Suprapubic skin (tissue), 3 donors: ENCODE measurements around the gene DPP10.

ENCODE experiments used
- CTCF ChIP-seq, 2 donors: fragments of 200-600 bp in 1 of 2; fragments of 450-650 bp in 1 of 2; sonication (generic) in 1 of 2; IDR thresholded peaks; one replicate each; pipeline ENCODE4 v1.5.1; 2016 to 2019; ENCODE audit warnings: antibody characterized with exemption in 2 of 2, mild to moderate bottlenecking in 1 of 2, moderate library complexity in 1 of 2
- POLR2AphosphoS5 ChIP-seq, 3 donors: sonication (generic); formaldehyde crosslinking; IDR thresholded peaks; one replicate each; pipeline ENCODE4 v1.6.1; 2017; ENCODE audit warnings: antibody characterized with exemption in 3 of 3

GRCh38 chr2:115842306-115842705, 1399.9 kb downstream of the DPP10 start:
- no peak for TF ChIP-seq CTCF (IDR thresholded peaks at IDR 0.05)
- no peak for TF ChIP-seq POLR2AphosphoS5 (IDR thresholded peaks at IDR 0.05)
